GM18870 (cell line): Measurements from ENCODE around the gene ACO2.
"Not testable (repeated sequence)": the region's sequence is repeated elsewhere in the genome, so short reads cannot be mapped to it uniquely, and the experiment has no call there.

ENCODE experiments used
- ATAC-seq: cut with Tn5 transposase; IDR thresholded peaks from one replicate; pipeline ENCODE4 v1.9.1; 2021; ENCODE audit warnings: moderate library complexity; ENCODE audit not compliant: unreplicated experiment

Gene ACO2

GRCh38 chr22:41564563-41564962, 95.6 kb downstream of the ACO2 start:
- ATAC-seq, result no peak

DNA sequence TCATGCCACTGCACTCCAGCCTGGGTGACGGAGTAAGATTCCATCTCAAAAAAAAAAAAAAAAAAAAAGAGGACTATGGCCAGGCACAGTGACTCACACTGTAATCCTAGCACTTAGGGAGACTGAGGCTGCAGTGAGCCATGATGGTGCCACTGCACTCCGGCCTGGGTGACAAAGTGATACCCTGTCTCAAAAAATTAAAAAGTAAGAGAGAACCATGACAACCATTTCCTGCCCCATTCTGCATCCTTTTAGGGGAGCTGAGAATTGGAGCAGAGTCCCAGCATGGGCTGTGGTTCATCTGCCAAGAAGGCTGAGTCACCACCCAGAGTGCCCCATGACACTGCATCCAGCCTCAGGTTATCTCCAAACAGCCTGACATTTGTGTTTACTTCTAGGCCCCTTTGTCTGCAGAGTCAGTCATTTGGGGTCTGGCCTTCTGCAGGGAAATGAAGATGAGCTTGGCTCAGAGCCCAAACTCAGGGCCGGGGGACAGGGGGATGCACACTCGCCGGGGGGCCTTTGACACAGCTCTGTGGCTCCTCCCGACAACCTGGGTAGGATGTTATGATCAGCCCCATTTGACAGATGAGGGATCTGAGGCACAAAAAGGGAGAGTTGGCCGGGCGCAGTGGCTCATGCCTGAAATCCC, 96.6 kb downstream of the ACO2 start:
- ATAC-seq, result no peak

GRCh38 chr22:41567512-41567768, 98.5 kb downstream of the ACO2 start:
- no peak for ATAC-seq

DNA sequence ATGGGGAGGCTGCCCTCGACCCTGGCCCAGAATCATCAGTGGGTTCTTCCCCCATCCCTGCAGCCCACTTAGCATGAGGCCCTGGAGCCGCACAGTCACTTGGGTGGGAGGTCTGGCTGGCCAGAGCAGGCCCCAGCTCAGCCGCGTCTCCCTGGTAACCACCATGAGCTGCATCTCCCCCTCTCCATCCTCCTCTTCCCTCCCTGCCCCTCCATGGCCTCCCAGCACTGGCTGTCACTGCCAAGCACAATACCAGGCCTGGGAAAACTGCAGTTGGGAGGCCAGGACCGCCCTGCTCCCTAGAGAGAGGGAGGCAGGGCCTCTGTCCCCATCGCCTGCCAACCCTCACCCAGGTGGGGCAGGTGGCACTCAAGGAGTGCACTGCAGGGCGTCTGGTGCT, 99.9 kb downstream of the ACO2 start:
- no peak for ATAC-seq

GRCh38 chr22:41570221-41570620, 101.3 kb downstream of the ACO2 start:
- ATAC-seq, result no peak

- ATAC-seq, result no peak
These were observed 102.9 kb downstream of the ACO2 start for GRCh38 chr22:41571786-41572185.

DNA sequence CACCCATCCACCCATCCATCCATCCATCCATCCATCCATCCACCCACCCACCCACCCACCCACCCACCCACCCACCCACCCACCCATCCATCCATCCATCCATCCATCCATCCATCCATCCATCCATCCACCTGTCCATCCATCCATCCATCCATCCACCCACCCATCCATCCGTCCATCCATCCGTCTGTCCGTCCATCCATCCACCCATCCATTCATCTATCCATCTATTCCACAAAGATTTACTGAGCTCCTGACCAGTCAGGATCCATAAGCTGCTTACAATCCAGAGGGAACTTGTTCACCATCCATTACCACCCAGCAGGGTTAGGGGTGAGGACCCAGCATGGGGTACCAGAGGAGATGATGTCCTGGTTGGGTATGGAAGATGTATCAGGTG, 103.4 kb downstream of the ACO2 start:
- not testable (repeated sequence) for ATAC-seq

- no peak for ATAC-seq
These were observed 104.8 kb downstream of the ACO2 start for GRCh38 chr22:41573677-41574076.

GRCh38 chr22:41574847-41575381, 106.0 kb downstream of the ACO2 start:
- ATAC-seq, result no peak

DNA sequence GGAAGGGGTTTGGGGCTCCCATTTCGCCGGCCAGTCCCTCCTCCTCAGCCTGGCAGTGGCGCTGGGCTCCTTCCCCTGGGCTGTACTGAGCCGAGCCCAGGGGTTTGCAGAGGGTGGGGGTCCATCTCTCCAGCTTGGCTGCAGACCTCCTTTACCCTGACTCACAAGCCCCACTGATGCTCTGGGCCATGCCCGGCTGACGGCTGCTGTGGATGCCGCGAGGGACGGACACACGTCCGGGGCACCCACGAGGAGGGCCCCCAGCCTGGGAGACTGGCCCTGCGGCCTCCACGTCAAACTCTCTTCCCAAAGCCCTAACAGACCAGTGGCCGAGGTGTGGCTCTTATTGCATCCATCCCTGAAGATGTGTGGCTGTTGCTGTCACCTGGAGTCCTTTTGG, 106.6 kb downstream of the ACO2 start:
- no peak for ATAC-seq

GRCh38 chr22:41576877-41577276, 108.0 kb downstream of the ACO2 start:
- no peak for ATAC-seq

DNA sequence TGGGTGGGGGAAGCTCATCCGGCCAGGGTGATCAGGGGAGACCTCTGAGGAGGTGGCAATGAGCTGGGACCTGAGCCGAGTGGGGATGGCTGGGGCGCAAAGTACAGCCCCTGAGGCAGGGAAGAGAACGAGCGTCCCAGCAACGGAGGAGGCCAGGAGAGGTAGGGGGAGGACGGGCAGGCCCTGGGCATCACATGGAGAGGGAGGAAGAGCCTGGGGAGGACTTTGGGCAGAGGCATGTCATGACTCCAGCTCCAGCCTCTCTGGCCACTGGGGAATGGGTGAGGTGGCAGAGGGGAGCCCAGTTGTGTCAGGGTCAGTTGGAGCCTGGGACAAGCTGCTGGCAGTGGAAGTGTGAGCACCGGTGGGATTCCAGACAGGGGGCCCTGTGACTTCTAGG, 109.2 kb downstream of the ACO2 start:
- no peak for ATAC-seq
